HUES64 (cell line): ENCODE measurements around the gene MTX3.

Experiments
- H3K27ac ChIP-seq: 2 replicates; pipeline ENCODE4 v1.7.0; 2013; ENCODE audit warnings: low read depth, low read length, inconsistent platforms
- H3K27me3 ChIP-seq: 2 replicates; pipeline ENCODE4 v1.6.1; 2013; ENCODE audit warnings: mild to moderate bottlenecking, low read length; ENCODE audit not compliant: insufficient read depth
- H3K36me3 ChIP-seq: 2 replicates; pipeline ENCODE4 v1.6.1; 2013; ENCODE audit warnings: mild to moderate bottlenecking, low read length; ENCODE audit not compliant: insufficient read depth
- H3K4me1 ChIP-seq: 2 replicates; pipeline ENCODE4 v1.6.1; 2013; ENCODE audit warnings: mild to moderate bottlenecking, low read length, moderate library complexity; ENCODE audit not compliant: insufficient read depth
- H3K4me3 ChIP-seq: 2 replicates; pipeline ENCODE4 v1.5.1; 2013; ENCODE audit warnings: mild to moderate bottlenecking, low read length, moderate library complexity
- H3K9ac ChIP-seq: 2 replicates; pipeline ENCODE4 v1.6.1; 2013; ENCODE audit warnings: mild to moderate bottlenecking, low read depth, low read length
- H3K9me3 ChIP-seq: 2 replicates; pipeline ENCODE4 v1.6.1; 2013; ENCODE audit warnings: low read depth, low read length; ENCODE audit not compliant: insufficient read depth
- WGBS: fragments of 150-250, 120-280 bp; methylation state at CpG from one replicate; pipeline ENCODE4 v1.1.7; 2013; ENCODE audit warnings: missing lambda C conversion rate; 5-methylcytosine and 5-hydroxymethylcytosine counted together

The MTX3 gene

DNA sequence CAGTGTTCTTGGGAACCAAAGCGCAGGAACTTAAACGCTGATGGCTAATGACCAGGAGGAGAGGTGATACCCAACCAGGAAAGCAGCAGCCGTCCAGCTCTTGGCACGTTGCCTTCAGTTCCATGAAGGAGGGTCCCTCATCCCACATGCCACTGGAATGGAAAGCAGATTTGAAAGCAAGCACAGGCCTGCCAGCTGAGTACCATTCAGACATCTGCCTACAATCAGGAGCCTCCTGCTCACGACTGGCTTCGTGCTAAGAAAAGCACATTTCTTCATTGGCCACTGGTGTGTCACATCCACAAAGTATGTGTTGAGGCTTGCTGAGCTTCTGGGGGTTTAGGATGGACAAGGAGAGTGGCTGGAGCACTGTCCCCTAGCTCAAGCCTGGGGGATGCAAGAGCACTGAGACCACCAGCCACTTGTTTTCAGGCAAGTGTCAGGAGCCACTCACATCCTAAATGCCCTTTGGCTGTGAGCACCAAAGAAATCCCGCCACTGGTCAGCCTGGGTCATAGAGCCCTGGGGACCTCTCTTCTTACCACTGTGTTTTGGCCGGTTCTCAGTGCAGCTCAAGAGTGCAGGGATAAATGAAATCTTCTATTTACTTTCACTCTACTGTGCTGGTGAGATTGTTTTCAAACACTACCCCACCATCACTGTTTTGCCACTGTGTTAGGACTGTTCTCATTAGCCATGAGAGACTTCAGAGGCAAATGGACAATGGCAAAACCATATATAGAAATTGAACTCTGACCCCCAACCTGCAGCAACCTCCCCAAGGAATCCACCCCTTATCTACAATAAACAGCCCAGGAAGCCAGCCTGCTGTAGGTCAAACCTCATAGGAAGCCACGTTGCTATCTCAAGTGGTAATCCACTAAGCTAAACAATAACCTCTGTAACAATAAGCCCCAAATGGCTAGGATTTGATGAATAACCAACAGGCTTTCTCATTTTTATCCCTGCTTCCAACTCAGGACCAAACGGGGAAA lies 58.3 kb downstream of the MTX3 start:
- 91% methylated on average over 10 of the region's 10 CpGs for WGBS

DNA sequence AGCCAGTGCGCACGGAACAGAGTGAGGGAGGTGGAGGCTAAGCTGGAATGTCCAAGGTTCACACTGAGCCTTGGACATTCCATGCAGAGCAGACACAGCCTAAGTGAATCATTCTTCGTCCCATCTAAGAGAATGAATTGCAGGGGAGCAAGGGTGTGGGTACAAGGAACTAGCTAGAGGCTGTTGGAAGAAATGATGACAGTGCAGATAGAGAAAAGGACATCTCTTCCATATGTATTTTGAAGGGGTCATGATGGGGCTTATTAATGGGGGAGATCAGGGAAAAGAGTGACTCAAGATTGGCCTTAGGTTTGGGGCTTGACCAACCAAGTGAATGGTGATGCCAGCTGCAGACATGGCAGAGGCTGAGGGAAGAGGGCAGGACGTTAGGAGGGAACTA lies 59.2 kb downstream of the MTX3 start:
- Histone ChIP-seq H3K4me3 (no peak overlapping the region), H3K36me3 (no peaks in the 10 kb centered on the region), H3K27me3 (no peaks in the 10 kb centered on the region), H3K9ac (no peak overlapping the region), H3K4me1 (no peaks in the 10 kb centered on the region), H3K9me3 (0 out of 2 replicates have a peak, but pooled peaks cover 2% of the 10 kb centered on the region), H3K27ac (no peak overlapping the region)
- 91% methylated on average over 4 of the region's 4 CpGs for WGBS

More for the DNA sequence above, 58.3 kb downstream of the MTX3 start:
- no peaks in the 10 kb centered on the region for H3K4me1 ChIP-seq
- H3K4me3 ChIP-seq, result no peak overlapping the region
- H3K27ac ChIP-seq, result no peak overlapping the region
- no peaks in the 10 kb centered on the region for H3K27me3 ChIP-seq
- 0 out of 2 replicates have a peak, but pooled peaks cover 2% of the 10 kb centered on the region for H3K9me3 ChIP-seq
- no peaks in the 10 kb centered on the region for H3K36me3 ChIP-seq
- no peak overlapping the region for H3K9ac ChIP-seq

DNA sequence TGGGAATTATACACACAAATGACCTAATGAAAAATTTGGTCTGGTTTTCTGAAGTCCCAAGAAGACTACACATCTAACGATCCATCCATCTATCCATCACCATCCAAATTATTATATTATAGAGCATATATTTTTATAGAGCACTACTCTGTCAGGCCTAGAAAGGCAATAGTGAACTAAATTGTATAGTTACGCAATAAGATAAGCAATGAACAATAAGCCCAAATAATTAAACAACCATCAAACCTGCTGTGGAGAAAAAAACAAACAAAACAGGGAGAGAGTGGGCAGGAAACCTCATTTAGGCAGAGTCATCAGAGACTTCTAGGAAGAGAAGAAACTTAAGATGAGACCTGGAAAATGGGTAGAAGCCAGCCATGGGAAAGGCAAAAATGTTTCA lies 59.7 kb downstream of the MTX3 start:
- H3K27me3 ChIP-seq, result no peaks in the 10 kb centered on the region
- no peaks in the 10 kb centered on the region for H3K36me3 ChIP-seq
- 100% methylated on average over 1 of the region's 2 CpGs for WGBS

DNA sequence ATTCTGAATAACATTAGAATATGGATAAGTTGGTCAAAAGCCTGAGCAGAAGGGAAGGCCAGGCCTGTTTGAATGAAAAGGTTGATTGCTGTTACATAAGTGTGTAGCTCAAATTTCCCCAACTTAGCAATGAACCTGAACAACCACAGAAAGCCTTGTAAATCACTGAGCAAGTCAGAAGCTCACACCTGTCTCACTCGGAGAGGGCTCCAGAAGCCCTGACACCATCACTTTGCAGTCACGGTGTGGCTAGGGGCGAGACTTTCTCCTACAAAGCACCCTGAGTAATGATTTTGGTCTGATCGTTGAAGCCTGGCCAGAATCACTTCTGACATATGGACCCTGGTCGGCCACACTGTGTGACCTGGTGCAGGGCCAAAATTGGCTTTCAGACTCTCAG lies 62.0 kb downstream of the MTX3 start:
- WGBS, result 95% methylated on average over 5 of the region's 5 CpGs
- no peaks in the 10 kb centered on the region for H3K27me3 ChIP-seq

More for the DNA sequence above, 59.7 kb downstream of the MTX3 start:
- H3K9me3 ChIP-seq, result 0 out of 2 replicates have a peak, but pooled peaks cover 2% of the 10 kb centered on the region
- no peaks in the 10 kb centered on the region for H3K4me1 ChIP-seq
- no peak overlapping the region for H3K9ac ChIP-seq
- H3K27ac ChIP-seq, result no peak overlapping the region
- no peak overlapping the region for H3K4me3 ChIP-seq

More for the DNA sequence above, 62.0 kb downstream of the MTX3 start:
- Histone ChIP-seq H3K4me3 (no peak overlapping the region), H3K4me1 (no peaks in the 10 kb centered on the region), H3K36me3 (no peaks in the 10 kb centered on the region), H3K27ac (no peak overlapping the region), H3K9ac (no peak overlapping the region), H3K9me3 (0 out of 2 replicates have a peak, but pooled peaks cover 2% of the 10 kb centered on the region)
